Nephron (organoid): ENCODE results near the gene ALDOA.

Source experiments
- H3K27ac Mint-ChIP-seq, 3 experiments: 2 replicates each; pipeline ENCODE4 v1.8.0; 2020; ENCODE audit warnings: mixed read lengths in 3 of 3, mild to moderate bottlenecking in 2 of 3, moderate library complexity in 1 of 3
- H3K27me3 Mint-ChIP-seq: 2 replicates; pipeline ENCODE4 v1.8.0; 2021; ENCODE audit warnings: low read depth, mild to moderate bottlenecking, moderate library complexity, mixed read lengths
- H3K36me3 Mint-ChIP-seq: 2 replicates; pipeline ENCODE4 v1.8.0; 2020; ENCODE audit warnings: low read depth, mixed read lengths
- H3K4me1 Mint-ChIP-seq: 2 replicates; pipeline ENCODE4 v1.8.0; 2020; ENCODE audit warnings: mixed read lengths
- H3K4me3 Mint-ChIP-seq, 3 experiments: 2 replicates each; pipeline ENCODE4 v1.8.0; 2020; ENCODE audit warnings: mild to moderate bottlenecking in 3 of 3, mixed read lengths in 3 of 3, moderate library complexity in 2 of 3
- H3K9me3 Mint-ChIP-seq: 2 replicates; pipeline ENCODE4 v1.8.0; 2020; ENCODE audit warnings: mixed read lengths
- CTCF ChIP-seq, 3 experiments: fragments of 200-600 bp; sonication (generic); IDR thresholded peaks; one replicate each; pipeline ENCODE4 v1.5.0; 2021; ENCODE audit warnings: antibody characterized with exemption in 3 of 3; ENCODE audit not compliant: unreplicated experiment in 3 of 3

Gene ALDOA

GRCh38 chr16:30064729-30065101 is 845 bp upstream of the ALDOA start:
- Mint-ChIP-seq H3K27ac (peak overlapping the region; percentile 98 to 100 (median 99)), H3K4me3 (peak overlapping the region; percentile 96 to 97 (median 97)), H3K4me1 (peaks cover 47% of the 10 kb centered on the region), H3K9me3 (no peaks in the 10 kb centered on the region), H3K36me3 (peaks cover 27% of the 10 kb centered on the region), H3K27me3 (no peaks in the 10 kb centered on the region)
- TF ChIP-seq CTCF (IDR thresholded peaks at IDR 0.05; ENCODE audit: unreplicated experiment in 3 of 3), result no peak

- no peak for TF ChIP-seq CTCF (IDR thresholded peaks at IDR 0.05; ENCODE audit: unreplicated experiment in 3 of 3)
- peak overlapping the region; percentile 98 to 100 (median 99) for H3K27ac Mint-ChIP-seq
- H3K27me3 Mint-ChIP-seq, result no peaks in the 10 kb centered on the region
- peaks cover 46% of the 10 kb centered on the region for H3K4me1 Mint-ChIP-seq
- H3K9me3 Mint-ChIP-seq, result no peaks in the 10 kb centered on the region
- peak overlapping the region; percentile 96 to 97 (median 97) for H3K4me3 Mint-ChIP-seq
- peaks cover 39% of the 10 kb centered on the region for H3K36me3 Mint-ChIP-seq
Measured at GRCh38 chr16:30065943-30066760, 592 bp downstream of the ALDOA start.

- Mint-ChIP-seq H3K27ac (peak overlapping the region; percentile 98 to 100 (median 99)), H3K9me3 (no peaks in the 10 kb centered on the region), H3K4me1 (peaks cover 45% of the 10 kb centered on the region), H3K4me3 (peak overlapping the region; percentile 96 to 97 (median 97)), H3K36me3 (peaks cover 47% of the 10 kb centered on the region), H3K27me3 (no peaks in the 10 kb centered on the region)
- TF ChIP-seq CTCF (IDR thresholded peaks at IDR 0.05; ENCODE audit: unreplicated experiment in 3 of 3), result no peak
Measured at GRCh38 chr16:30066761-30067583, 1.4 kb downstream of the ALDOA start.

- peaks cover 53% of the 10 kb centered on the region for H3K36me3 Mint-ChIP-seq
- H3K27me3 Mint-ChIP-seq, result no peaks in the 10 kb centered on the region
- no peaks in the 10 kb centered on the region for H3K9me3 Mint-ChIP-seq
- no peak for TF ChIP-seq CTCF (IDR thresholded peaks at IDR 0.05; ENCODE audit: unreplicated experiment in 3 of 3)
- peak overlapping the region; percentile 96 to 97 (median 97) for H3K4me3 Mint-ChIP-seq
- peak overlapping the region; percentile 98 to 100 (median 99) for H3K27ac Mint-ChIP-seq
- H3K4me1 Mint-ChIP-seq, result peaks cover 45% of the 10 kb centered on the region
Measured at GRCh38 chr16:30067584-30067916, 2.0 kb downstream of the ALDOA start.

GRCh38 chr16:30068333-30068732 is 2.8 kb downstream of the ALDOA start:
- Mint-ChIP-seq H3K9me3 (no peaks in the 10 kb centered on the region), H3K27me3 (no peaks in the 10 kb centered on the region), H3K4me1 (peaks cover 45% of the 10 kb centered on the region), H3K4me3 (peak overlapping the region; percentile 73 to 83 (median 81)), H3K27ac (peak overlapping the region; percentile 62 to 75 (median 64)), H3K36me3 (peaks cover 53% of the 10 kb centered on the region)
- no peak for TF ChIP-seq CTCF (IDR thresholded peaks at IDR 0.05; ENCODE audit: unreplicated experiment in 3 of 3)
